Sigmoid colon (tissue), 4 donors: ENCODE results near the gene ENDOV.

Experiments
- EP300 ChIP-seq, 4 donors: sonication (generic); formaldehyde crosslinking; IDR thresholded peaks; one replicate each; pipeline ENCODE4 v1.6.1; 2017; ENCODE audit warnings: antibody characterized with exemption in 4 of 4
- POLR2A ChIP-seq, 2 donors: fragments of 450-650 bp; IDR thresholded peaks; one replicate each; pipeline ENCODE4 v1.6.1; 2016; ENCODE audit warnings: antibody characterized with exemption in 2 of 2, mild to moderate bottlenecking in 2 of 2, moderate library complexity in 2 of 2
- TF ChIP-seq, protein P1 (sequence below), 4 experiments: fragments of 450-650 bp in 3 of 4; fragments of 200-600 bp in 1 of 4; IDR thresholded peaks; one replicate each; pipeline ENCODE4 v1.5.1; 2016 to 2019; ENCODE audit warnings: antibody characterized with exemption in 4 of 4, mild to moderate bottlenecking in 3 of 4, moderate library complexity in 2 of 4

DNA sequence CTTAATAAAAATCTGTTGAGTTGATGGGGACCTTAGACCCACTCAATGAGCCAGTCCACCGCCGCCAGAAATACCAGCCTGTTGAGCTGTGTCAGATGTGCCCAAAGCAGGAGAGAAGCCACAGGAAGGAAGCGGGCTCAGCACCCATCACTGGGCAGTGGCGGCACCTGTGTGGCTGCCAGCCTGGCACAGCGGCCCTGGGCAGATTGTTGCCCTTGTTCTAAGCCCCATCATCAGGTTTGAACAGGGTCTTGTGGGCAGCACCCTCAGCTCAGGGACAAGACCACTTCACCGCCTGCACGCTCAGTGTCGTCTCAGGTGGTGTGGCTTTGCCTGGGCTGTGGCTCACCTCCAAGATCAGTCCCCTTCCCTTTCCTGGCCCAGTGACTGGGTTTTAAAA is 9.3 kb downstream of the ENDOV start:
- TF ChIP-seq, protein P1, sequence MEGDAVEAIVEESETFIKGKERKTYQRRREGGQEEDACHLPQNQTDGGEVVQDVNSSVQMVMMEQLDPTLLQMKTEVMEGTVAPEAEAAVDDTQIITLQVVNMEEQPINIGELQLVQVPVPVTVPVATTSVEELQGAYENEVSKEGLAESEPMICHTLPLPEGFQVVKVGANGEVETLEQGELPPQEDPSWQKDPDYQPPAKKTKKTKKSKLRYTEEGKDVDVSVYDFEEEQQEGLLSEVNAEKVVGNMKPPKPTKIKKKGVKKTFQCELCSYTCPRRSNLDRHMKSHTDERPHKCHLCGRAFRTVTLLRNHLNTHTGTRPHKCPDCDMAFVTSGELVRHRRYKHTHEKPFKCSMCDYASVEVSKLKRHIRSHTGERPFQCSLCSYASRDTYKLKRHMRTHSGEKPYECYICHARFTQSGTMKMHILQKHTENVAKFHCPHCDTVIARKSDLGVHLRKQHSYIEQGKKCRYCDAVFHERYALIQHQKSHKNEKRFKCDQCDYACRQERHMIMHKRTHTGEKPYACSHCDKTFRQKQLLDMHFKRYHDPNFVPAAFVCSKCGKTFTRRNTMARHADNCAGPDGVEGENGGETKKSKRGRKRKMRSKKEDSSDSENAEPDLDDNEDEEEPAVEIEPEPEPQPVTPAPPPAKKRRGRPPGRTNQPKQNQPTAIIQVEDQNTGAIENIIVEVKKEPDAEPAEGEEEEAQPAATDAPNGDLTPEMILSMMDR (IDR thresholded peaks at IDR 0.05) = no peak
- no peak for TF ChIP-seq EP300 (IDR thresholded peaks at IDR 0.05)
- TF ChIP-seq POLR2A (IDR thresholded peaks at IDR 0.05) = no peak
